HG02759 (cell line): ENCODE measurements around the gene MRPL40.
A peak's percentile ranks its signal among the peaks of the same experiment; 100 is the strongest.
"Not testable (repeated sequence)": the region's sequence is repeated elsewhere in the genome, so short reads cannot be mapped to it uniquely, and the experiment has no call there.

Experiments
- ATAC-seq: cut with Tn5 transposase; IDR thresholded peaks from one replicate; pipeline ENCODE4 v1.9.1; 2021; ENCODE audit warnings: mild to moderate bottlenecking, moderate library complexity; ENCODE audit not compliant: unreplicated experiment

Gene MRPL40

GRCh38 chr22:19438298-19438697, 6.0 kb downstream of the MRPL40 start:
- no peak for ATAC-seq

- ATAC-seq, result no peak
Measured at GRCh38 chr22:19440411-19441195, 8.3 kb downstream of the MRPL40 start.

GRCh38 chr22:19442166-19442565, 9.8 kb downstream of the MRPL40 start:
- ATAC-seq, result no peak

GRCh38 chr22:19443544-19444211, 11.3 kb downstream of the MRPL40 start:
- ATAC-seq, result no peak

GRCh38 chr22:19445279-19445982, 13.1 kb downstream of the MRPL40 start:
- ATAC-seq, result not testable (repeated sequence)

GRCh38 chr22:19446603-19447329, 14.4 kb downstream of the MRPL40 start:
- peak; percentile 1 for ATAC-seq

GRCh38 chr22:19447330-19448075, 15.2 kb downstream of the MRPL40 start, which contains the start of gene C22orf39:
Gene C22orf39, minus strand, starts transcription at chr22:19447711. Its CDS starts 23 bp downstream, at chr22:19447688.
- peak; percentile 75 for ATAC-seq

- peak; percentile 39 for ATAC-seq
Measured at GRCh38 chr22:19448076-19448607, 15.8 kb downstream of the MRPL40 start.

- peak; percentile 30 for ATAC-seq
Measured at GRCh38 chr22:19448739-19449421, 16.5 kb downstream of the MRPL40 start.

- ATAC-seq, result no peak
Measured at GRCh38 chr22:19449422-19449767, 17.1 kb downstream of the MRPL40 start.

GRCh38 chr22:19450363-19451175, 18.2 kb downstream of the MRPL40 start:
- ATAC-seq, result no peak

- ATAC-seq, result no peak
Measured at GRCh38 chr22:19451570-19451969, 19.2 kb downstream of the MRPL40 start.

- no peak for ATAC-seq
Measured at GRCh38 chr22:19453718-19454117, 21.4 kb downstream of the MRPL40 start.

GRCh38 chr22:19454156-19454555, 21.8 kb downstream of the MRPL40 start:
- no peak for ATAC-seq

GRCh38 chr22:19455033-19455432, 22.7 kb downstream of the MRPL40 start:
- ATAC-seq, result no peak

- ATAC-seq, result no peak
Measured at GRCh38 chr22:19455585-19456370, 23.4 kb downstream of the MRPL40 start.

GRCh38 chr22:19456541-19456940, 24.2 kb downstream of the MRPL40 start:
- no peak for ATAC-seq
